ENCODE data around the gene LDLR.
A peak's percentile ranks its signal among the peaks of the same experiment; 100 is the strongest.
"Not testable (repeated sequence)": the region's sequence is repeated elsewhere in the genome, so short reads cannot be mapped to it uniquely, and the experiment has no call there.

LDLR gene

GRCh38 chr19:11070123-11070522 is 19.1 kb upstream of the LDLR start:
- DNase-seq (ENCODE audit: low read depth in 2 of 2) = no peak

GRCh38 chr19:11073568-11073967 is 15.7 kb upstream of the LDLR start:
- DNase-seq (ENCODE audit: low read depth in 2 of 2) = no peak

- not testable (repeated sequence) for DNase-seq (ENCODE audit: low read depth in 2 of 2)
Observed at GRCh38 chr19:11076792-11077191, 12.5 kb upstream of the LDLR start.

- DNase-seq (ENCODE audit: low read depth in 2 of 2) = no peak
Observed at GRCh38 chr19:11078893-11079292, 10.4 kb upstream of the LDLR start.

GRCh38 chr19:11079999-11080398 is 9.3 kb upstream of the LDLR start:
- DNase-seq (ENCODE audit: low read depth in 2 of 2) = no peak

GRCh38 chr19:11087870-11088505 is 1.3 kb upstream of the LDLR start:
- DNase-seq (ENCODE audit: low read depth in 2 of 2) = no peak

- no peak for DNase-seq (ENCODE audit: low read depth in 2 of 2)
Observed at GRCh38 chr19:11088506-11089253, 583 bp upstream of the LDLR start.

- DNase-seq (ENCODE audit: low read depth in 2 of 2) = not testable (repeated sequence)
Observed at GRCh38 chr19:11090014-11090263, 676 bp downstream of the LDLR start.

- peak; percentile 83 to 86 for DNase-seq (ENCODE audit: low read depth in 2 of 2)
Observed at GRCh38 chr19:11090264-11090996, 1.2 kb downstream of the LDLR start.

GRCh38 chr19:11090997-11091702 is 1.9 kb downstream of the LDLR start:
- no peak for DNase-seq (ENCODE audit: low read depth in 2 of 2)

- DNase-seq (ENCODE audit: low read depth in 2 of 2) = peak; percentile 81 to 83
Observed at GRCh38 chr19:11091703-11092153, 2.5 kb downstream of the LDLR start.

GRCh38 chr19:11092181-11092538 is 2.9 kb downstream of the LDLR start:
- no peak for DNase-seq (ENCODE audit: low read depth in 2 of 2)

- no peak for DNase-seq (ENCODE audit: low read depth in 2 of 2)
Observed at GRCh38 chr19:11093689-11094238, 4.5 kb downstream of the LDLR start.

GRCh38 chr19:11094520-11094894 is 5.2 kb downstream of the LDLR start:
- no peak for DNase-seq (ENCODE audit: low read depth in 2 of 2)

GRCh38 chr19:11096210-11096841 is 7.1 kb downstream of the LDLR start:
- DNase-seq (ENCODE audit: low read depth in 2 of 2) = peak; percentile 59 to 61

GRCh38 chr19:11097367-11097766 is 8.1 kb downstream of the LDLR start:
- not testable (repeated sequence) for DNase-seq (ENCODE audit: low read depth in 2 of 2)

GRCh38 chr19:11098327-11098726 is 9.1 kb downstream of the LDLR start:
- no peak for DNase-seq (ENCODE audit: low read depth in 2 of 2)

GRCh38 chr19:11098861-11099260 is 9.6 kb downstream of the LDLR start:
- DNase-seq (ENCODE audit: low read depth in 2 of 2) = no peak

GRCh38 chr19:11100049-11100448 is 10.8 kb downstream of the LDLR start:
- DNase-seq (ENCODE audit: low read depth in 2 of 2) = no peak

- DNase-seq (ENCODE audit: low read depth in 2 of 2) = no peak
Observed at GRCh38 chr19:11101057-11101456, 11.8 kb downstream of the LDLR start.

GRCh38 chr19:11102944-11103343 is 13.7 kb downstream of the LDLR start:
- no peak for DNase-seq (ENCODE audit: low read depth in 2 of 2)

GRCh38 chr19:11103667-11104066 is 14.4 kb downstream of the LDLR start:
- not testable (repeated sequence) for DNase-seq (ENCODE audit: low read depth in 2 of 2)
